ENCODE measurements around the gene DNAH6. TPM values are rescaled to one million over a fixed set of nuclear protein-coding genes. Genes with fewer than 3 reads are reported as not detected.

The DNAH6 gene
- total and polyA plus RNA-seq, 10 of the 15 experiments (the other 5 are each of a cell fraction or from before 2014, with no cell fraction given) = 0.07 to 1.0 (median 0.29) TPM

- intact Hi-C loops (cut with micrococcal nuclease; ENCODE audit: unreplicated experiment) (no loop called here), in situ Hi-C loops (cut with MboI) (no loop called here)
- H2AFZ ChIP-seq (ENCODE audit: control insufficient read depth, low read depth, low read length) = no peak overlapping the region
- WGBS (ENCODE audit: insufficient coverage, insufficient replicate concordance, low lambda C conversion rate, missing lambda C conversion rate) = 80% methylated on average over 4 of the region's 4 CpGs
- TF ChIP-seq MTA3 (IDR thresholded peaks at IDR 0.05; ENCODE audit: borderline replicate concordance, low read length) = no peak
- TF ChIP-seq ZNF207 (IDR thresholded peaks at IDR 0.05; ENCODE audit: borderline replicate concordance) = no peak
- TF ChIP-seq, protein P1, sequence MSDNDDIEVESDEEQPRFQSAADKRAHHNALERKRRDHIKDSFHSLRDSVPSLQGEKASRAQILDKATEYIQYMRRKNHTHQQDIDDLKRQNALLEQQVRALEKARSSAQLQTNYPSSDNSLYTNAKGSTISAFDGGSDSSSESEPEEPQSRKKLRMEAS (IDR thresholded peaks at IDR 0.05; ENCODE audit: low read depth, low read length) = no peak
- no peak for TF ChIP-seq CHD2 (IDR thresholded peaks at IDR 0.05; ENCODE audit: borderline replicate concordance, low read depth, low read length)
- no peak for TF ChIP-seq CREM (IDR thresholded peaks at IDR 0.05; ENCODE audit: low read depth)
- TF ChIP-seq BACH1 (IDR thresholded peaks at IDR 0.05; ENCODE audit: borderline replicate concordance) = no peak
- no peak for TF ChIP-seq EP300 (IDR thresholded peaks at IDR 0.05; ENCODE audit: borderline replicate concordance in 1 of 2, control insufficient read depth in 1 of 2, low read depth in 2 of 2, low read length in 2 of 2)
- TF ChIP-seq ZBED1 (IDR thresholded peaks at IDR 0.05; ENCODE audit: borderline replicate concordance) = no peak
- TF ChIP-seq, protein P2, sequence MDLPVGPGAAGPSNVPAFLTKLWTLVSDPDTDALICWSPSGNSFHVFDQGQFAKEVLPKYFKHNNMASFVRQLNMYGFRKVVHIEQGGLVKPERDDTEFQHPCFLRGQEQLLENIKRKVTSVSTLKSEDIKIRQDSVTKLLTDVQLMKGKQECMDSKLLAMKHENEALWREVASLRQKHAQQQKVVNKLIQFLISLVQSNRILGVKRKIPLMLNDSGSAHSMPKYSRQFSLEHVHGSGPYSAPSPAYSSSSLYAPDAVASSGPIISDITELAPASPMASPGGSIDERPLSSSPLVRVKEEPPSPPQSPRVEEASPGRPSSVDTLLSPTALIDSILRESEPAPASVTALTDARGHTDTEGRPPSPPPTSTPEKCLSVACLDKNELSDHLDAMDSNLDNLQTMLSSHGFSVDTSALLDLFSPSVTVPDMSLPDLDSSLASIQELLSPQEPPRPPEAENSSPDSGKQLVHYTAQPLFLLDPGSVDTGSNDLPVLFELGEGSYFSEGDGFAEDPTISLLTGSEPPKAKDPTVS (IDR thresholded peaks at IDR 0.05; ENCODE audit: low read depth, low read length) = no peak
- TF ChIP-seq JUND (IDR thresholded peaks at IDR 0.05; ENCODE audit: low read depth, low read length) = no peak
- TF ChIP-seq IKZF1 (conservative IDR thresholded peaks at IDR 0.05) = no peak
- TF ChIP-seq, protein P3, sequence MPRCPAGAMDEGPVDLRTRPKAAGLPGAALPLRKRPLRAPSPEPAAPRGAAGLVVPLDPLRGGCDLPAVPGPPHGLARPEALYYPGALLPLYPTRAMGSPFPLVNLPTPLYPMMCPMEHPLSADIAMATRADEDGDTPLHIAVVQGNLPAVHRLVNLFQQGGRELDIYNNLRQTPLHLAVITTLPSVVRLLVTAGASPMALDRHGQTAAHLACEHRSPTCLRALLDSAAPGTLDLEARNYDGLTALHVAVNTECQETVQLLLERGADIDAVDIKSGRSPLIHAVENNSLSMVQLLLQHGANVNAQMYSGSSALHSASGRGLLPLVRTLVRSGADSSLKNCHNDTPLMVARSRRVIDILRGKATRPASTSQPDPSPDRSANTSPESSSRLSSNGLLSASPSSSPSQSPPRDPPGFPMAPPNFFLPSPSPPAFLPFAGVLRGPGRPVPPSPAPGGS (IDR thresholded peaks at IDR 0.05; ENCODE audit: borderline replicate concordance, insufficient read depth, low read depth, low read length, poor library complexity, severe bottlenecking) = no peak
- TF ChIP-seq MXI1 (IDR thresholded peaks at IDR 0.05; ENCODE audit: low read depth, low read length) = no peak
- H3K79me2 ChIP-seq (ENCODE audit: control insufficient read depth, insufficient read depth, low read length) = no peaks in the 10 kb centered on the region
- no TSS peak for BruUV-seq (replicated peaks)
- FAIRE-seq (no peak), DNase-seq (ENCODE audit: low read depth, low spot score) (no peak), ATAC-seq (no peak)
- peaks cover 3% of the 10 kb centered on the region; the same call in 1 of the 2 replicates for H3K4me1 ChIP-seq (ENCODE audit: control insufficient read depth, insufficient read depth, low read length)
- CTCF ChIA-PET = interaction anchor here (1.2 to 3.1 kb wide), 4 partner anchors 9 to 109 kb away, joined by 4 to 9 read pairs (median 6); no protein-coding TSS in a partner anchor
- no peak overlapping the region for H3K27ac ChIP-seq (ENCODE audit: control insufficient read depth, insufficient read depth)
- SMC1A ChIA-PET (ENCODE audit: uncharacterized antibody, unreplicated experiment) = interaction anchor here (1.1 kb wide), 1 partner anchor 11 kb away, joined by 3 read pairs; no protein-coding TSS in a partner anchor
- no peak overlapping the region for H3K4me2 ChIP-seq (ENCODE audit: control insufficient read depth, insufficient read depth)
- H3K4me3 ChIP-seq = no peak overlapping the region
- H3K27me3 ChIP-seq (replicated peaks in 1 of 2; ENCODE audit: control insufficient read depth in 2 of 2, insufficient read depth in 2 of 2, low read length in 1 of 2) = no peaks in the 10 kb centered on the region
- no peaks in the 10 kb centered on the region for H3K36me3 ChIP-seq (ENCODE audit: control insufficient read depth in 2 of 2, insufficient read depth in 2 of 2, low read length in 1 of 2)
- no peak overlapping the region for H3K9ac ChIP-seq (ENCODE audit: control insufficient read depth, insufficient read depth, low read length)
- POLR2A ChIA-PET = no interaction called here
- H3K9me3 ChIP-seq (replicated peaks; ENCODE audit: control insufficient read depth, insufficient read depth, low read length) = no peaks in the 10 kb centered on the region; the same call in 2 of the 3 replicates
- no peaks in the 10 kb centered on the region for H4K20me1 ChIP-seq (ENCODE audit: control insufficient read depth, insufficient read depth)
- RAD21 ChIA-PET (ENCODE audit: unreplicated experiment) = no interaction called here
These were observed 334.2 kb downstream of the DNAH6 start for GRCh38 chr2:84850471-84850870.

All from GM12878 (cell line).